Naive thymus-derived CD8-positive, alpha-beta T cell (primary cell): ENCODE results near the gene COQ8B. TPM values are rescaled to one million over a fixed set of nuclear protein-coding genes. Genes with fewer than 3 reads are reported as not detected.

Source experiments
- ATAC-seq, 2 donors: fragments of 150-1000 bp; cut with Tn5 transposase in 1 of 2; sonication (Bioruptor Pico), chemical (Tn5 transposase) in 1 of 2; 1 replicate in 1 of 2; 2 replicates in 1 of 2; pipeline ENCODE4 v1.10.0; 2021; ENCODE audit warnings: mild to moderate bottlenecking in 2 of 2, moderate library complexity in 2 of 2
- POLR2A ChIA-PET: fragments of 350-600 bp; sonication (Branson Sonifier 250); formaldehyde crosslinking; loops from one replicate; lab custom pipeline; 2021; ENCODE audit warnings: antibody characterized with exemption; lab: Charles Lee
- DNase-seq, 10 donors: peaks; one replicate each; pipeline versions ENCODE4 v3.0.0 to v3.0.0-alpha.2; 2020 to 2022
- H3K27ac Mint-ChIP-seq, 10 donors: one replicate each; pipeline ENCODE4 v1.8.0; 2020 to 2022; ENCODE audit warnings: mild to moderate bottlenecking in 10 of 10, mixed read lengths in 10 of 10, moderate library complexity in 4 of 10, inconsistent platforms in 1 of 10
- H3K27me3 Mint-ChIP-seq, 5 donors: one replicate each; pipeline ENCODE4 v1.8.0; 2021 to 2022; ENCODE audit warnings: mixed read lengths in 5 of 5
- H3K36me3 Mint-ChIP-seq, 3 donors: one replicate each; pipeline ENCODE4 v1.8.0; 2020 to 2022; ENCODE audit warnings: mixed read lengths in 3 of 3, mild to moderate bottlenecking in 2 of 3, inconsistent platforms in 1 of 3
- H3K4me1 Mint-ChIP-seq, 4 donors: one replicate each; pipeline ENCODE4 v1.8.0; 2021 to 2022; ENCODE audit warnings: mixed read lengths in 4 of 4
- H3K4me3 Mint-ChIP-seq, 10 donors: one replicate each; pipeline ENCODE4 v1.8.0; 2020 to 2022; ENCODE audit warnings: mild to moderate bottlenecking in 10 of 10, mixed read lengths in 10 of 10, moderate library complexity in 6 of 10, inconsistent platforms in 1 of 10
- H3K9me3 Mint-ChIP-seq, 9 donors: one replicate each; pipeline ENCODE4 v1.8.0; 2020 to 2022; ENCODE audit warnings: mixed read lengths in 9 of 9, mild to moderate bottlenecking in 3 of 9, inconsistent platforms in 1 of 9, moderate library complexity in 1 of 9
- polyA plus RNA-seq, 3 donors: library from polyadenylated mRNA; unstranded; fragments of 300-500 nt; fragmentation: Illumina TruSeq; gene quantifications; one replicate each; pipeline ENCODE4 v1.2.3, GENCODE V29; 2021
- total RNA-seq, 8 experiments: library from RNA in 2 of 8; stranded (reverse) in 2 of 8; gene quantifications; one replicate each; pipeline ENCODE4 v1.2.3 and lab custom pipeline; 2021 to 2026

Gene COQ8B
- total and polyA plus RNA-seq, 5 experiments from 2014 or later, result 9.8 to 39.3 (median 14.8) TPM

- peaks cover 4 to 30% (median 6%) of the 10 kb centered on the region in 3 donors for H3K36me3 Mint-ChIP-seq
- H3K27me3 Mint-ChIP-seq, result no peaks in the 10 kb centered on the region
- no peaks in the 10 kb centered on the region for H3K9me3 Mint-ChIP-seq
- ATAC-seq (peak; percentile 75 to 78), DNase-seq (peak; percentile 89 to 97 (median 95))
- POLR2A ChIA-PET, result interaction anchor here (0.5 to 1.7 kb wide), 5 partner anchors 17 to 489 kb away, joined by 3 to 6 read pairs (median 4); partner anchors contain the start of gene EGLN2
- peak overlapping the region; percentile 90 to 100 (median 98) for H3K27ac Mint-ChIP-seq
- H3K4me1 Mint-ChIP-seq, result peaks cover 27 to 62% (median 55%) of the 10 kb centered on the region in 4 donors
- H3K4me3 Mint-ChIP-seq, result peak overlapping the region; percentile 80 to 94 (median 90)
Measured at GRCh38 chr19:40714441-40715299, 2.0 kb downstream of the COQ8B start.

- DNase-seq (no peak), ATAC-seq (no peak)
- POLR2A ChIA-PET, result interaction anchor here (0.5 to 1.7 kb wide), 7 partner anchors 17 to 1329 kb away, joined by 3 to 6 read pairs (median 4); partner anchors contain the start of gene EGLN2
- H3K36me3 Mint-ChIP-seq, result peaks cover 4 to 38% (median 11%) of the 10 kb centered on the region in 3 donors
- H3K27me3 Mint-ChIP-seq, result no peaks in the 10 kb centered on the region
- peak overlapping the region; percentile 79 to 100 (median 96) for H3K27ac Mint-ChIP-seq
- no peaks in the 10 kb centered on the region for H3K9me3 Mint-ChIP-seq
- peak overlapping the region; percentile 55 to 91 (median 82) for H3K4me3 Mint-ChIP-seq
- H3K4me1 Mint-ChIP-seq, result peaks cover 27 to 58% (median 48%) of the 10 kb centered on the region in 4 donors
Measured at GRCh38 chr19:40713939-40714338, 2.7 kb downstream of the COQ8B start.

- no peak for ATAC-seq
- H3K27ac Mint-ChIP-seq, result peak overlapping the region in 1 of 10 donors; percentile 38
- DNase-seq, result no peak
- POLR2A ChIA-PET, result no interaction called here
- no peak overlapping the region for H3K4me3 Mint-ChIP-seq
- H3K9me3 Mint-ChIP-seq, result no peaks in the 10 kb centered on the region
- peaks cover 12 to 25% (median 19%) of the 10 kb centered on the region in 4 donors for H3K4me1 Mint-ChIP-seq
- H3K27me3 Mint-ChIP-seq, result no peaks in the 10 kb centered on the region
- peaks cover 4 to 73% (median 19%) of the 10 kb centered on the region in 3 donors for H3K36me3 Mint-ChIP-seq
Measured at GRCh38 chr19:40709817-40710216, 6.9 kb downstream of the COQ8B start.

- no peak overlapping the region for H3K4me3 Mint-ChIP-seq
- H3K27me3 Mint-ChIP-seq, result no peaks in the 10 kb centered on the region
- POLR2A ChIA-PET, result interaction anchor here (1.4 kb wide), 1 partner anchor 10 kb away, joined by 4 read pairs; the partner anchor contains the start of genes COQ8B and ITPKC
- DNase-seq (no peak), ATAC-seq (no peak)
- H3K36me3 Mint-ChIP-seq, result peaks cover 4 to 82% (median 30%) of the 10 kb centered on the region in 3 donors
- H3K9me3 Mint-ChIP-seq, result no peaks in the 10 kb centered on the region
- H3K4me1 Mint-ChIP-seq, result peaks cover 4 to 14% (median 8%) of the 10 kb centered on the region in 4 donors
- peak overlapping the region in 1 of 10 donors; percentile 17 for H3K27ac Mint-ChIP-seq
Measured at GRCh38 chr19:40707615-40708014, 9.1 kb downstream of the COQ8B start.

GRCh38 chr19:40705950-40706619 is 10.6 kb downstream of the COQ8B start:
- Mint-ChIP-seq H3K27ac (no peak overlapping the region), H3K27me3 (no peaks in the 10 kb centered on the region), H3K9me3 (no peaks in the 10 kb centered on the region), H3K4me3 (no peak overlapping the region), H3K4me1 (peaks cover 3 to 7% (median 5%) of the 10 kb centered on the region in 4 donors), H3K36me3 (peaks cover 0 to 78% (median 32%) of the 10 kb centered on the region in 3 donors)
- POLR2A ChIA-PET, result interaction anchor here (0.5 kb wide), 1 partner anchor 708 kb away, joined by 4 read pairs; no protein-coding TSS in a partner anchor
- no peak for ATAC-seq
- no peak for DNase-seq

GRCh38 chr19:40705362-40705651 is 11.4 kb downstream of the COQ8B start:
- ATAC-seq (no peak), DNase-seq (no peak)
- POLR2A ChIA-PET, result no interaction called here
- Mint-ChIP-seq H3K4me3 (no peak overlapping the region), H3K9me3 (no peaks in the 10 kb centered on the region), H3K36me3 (peaks cover 0 to 78% (median 30%) of the 10 kb centered on the region in 3 donors), H3K4me1 (peaks cover 1 to 4% (median 3%) of the 10 kb centered on the region in 4 donors), H3K27ac (no peak overlapping the region), H3K27me3 (no peaks in the 10 kb centered on the region)

GRCh38 chr19:40704491-40705361 is 12.0 kb downstream of the COQ8B start:
- POLR2A ChIA-PET, result interaction anchor here (0.7 kb wide), 1 partner anchor 50 kb away, joined by 4 read pairs; no protein-coding TSS in a partner anchor
- DNase-seq (no peak), ATAC-seq (no peak)
- peaks cover 0 to 74% (median 30%) of the 10 kb centered on the region in 3 donors for H3K36me3 Mint-ChIP-seq
- no peak overlapping the region for H3K27ac Mint-ChIP-seq
- H3K4me3 Mint-ChIP-seq, result no peak overlapping the region
- peaks cover 1 to 4% (median 3%) of the 10 kb centered on the region in 4 donors for H3K4me1 Mint-ChIP-seq
- H3K27me3 Mint-ChIP-seq, result no peaks in the 10 kb centered on the region
- H3K9me3 Mint-ChIP-seq, result no peaks in the 10 kb centered on the region

- Mint-ChIP-seq H3K27me3 (no peaks in the 10 kb centered on the region), H3K4me1 (peaks cover 0 to 4% (median under 1%) of the 10 kb centered on the region in 4 donors), H3K4me3 (no peak overlapping the region), H3K27ac (peak overlapping the region in 4 of 10 donors; percentile 1 to 86 (median 40)), H3K9me3 (no peaks in the 10 kb centered on the region), H3K36me3 (peaks cover 0 to 60% (median 24%) of the 10 kb centered on the region in 3 donors)
- ATAC-seq (no peak), DNase-seq (no peak)
- POLR2A ChIA-PET, result interaction anchor here (1.1 kb wide), 1 partner anchor 12 kb away, joined by 3 read pairs; the partner anchor contains the start of gene NUMBL
Measured at GRCh38 chr19:40703029-40703755, 13.5 kb downstream of the COQ8B start.

GRCh38 chr19:40702337-40703012 is 14.2 kb downstream of the COQ8B start:
- DNase-seq (no peak), ATAC-seq (no peak)
- Mint-ChIP-seq H3K27me3 (no peaks in the 10 kb centered on the region), H3K9me3 (no peaks in the 10 kb centered on the region), H3K4me3 (no peak overlapping the region), H3K4me1 (peaks cover 0 to 2% (median under 1%) of the 10 kb centered on the region in 4 donors), H3K36me3 (peaks cover 0 to 56% (median 23%) of the 10 kb centered on the region in 3 donors), H3K27ac (peak overlapping the region in 4 of 10 donors; percentile 1 to 74 (median 20))
- POLR2A ChIA-PET, result interaction anchor here (1.1 kb wide), 1 partner anchor 12 kb away, joined by 3 read pairs; the partner anchor contains the start of gene NUMBL

- Mint-ChIP-seq H3K27ac (no peak overlapping the region), H3K4me1 (peaks cover 0 to 1% (median 0%) of the 10 kb centered on the region in 4 donors), H3K4me3 (no peak overlapping the region), H3K27me3 (no peaks in the 10 kb centered on the region), H3K36me3 (peaks cover 0 to 53% (median 23%) of the 10 kb centered on the region in 3 donors), H3K9me3 (no peaks in the 10 kb centered on the region)
- ATAC-seq (no peak), DNase-seq (no peak)
- POLR2A ChIA-PET, result interaction anchor here (1.1 kb wide), 1 partner anchor 11 kb away, joined by 3 read pairs; the partner anchor contains the start of gene NUMBL
Measured at GRCh38 chr19:40701758-40702157, 14.9 kb downstream of the COQ8B start.

- Mint-ChIP-seq H3K9me3 (no peaks in the 10 kb centered on the region), H3K36me3 (peaks cover 0 to 46% (median 19%) of the 10 kb centered on the region in 3 donors), H3K27ac (no peak overlapping the region), H3K4me1 (no peaks in the 10 kb centered on the region), H3K4me3 (no peak overlapping the region), H3K27me3 (no peaks in the 10 kb centered on the region)
- ATAC-seq (no peak), DNase-seq (no peak)
- POLR2A ChIA-PET, result interaction anchor here (0.7 kb wide), 1 partner anchor 9 kb away, joined by 3 read pairs; no protein-coding TSS in a partner anchor
Measured at GRCh38 chr19:40700083-40700482, 16.6 kb downstream of the COQ8B start.
